Breast epithelium (tissue), 4 donors: Measurements from ENCODE around the gene CDC25A. TPM values are rescaled to one million over a fixed set of nuclear protein-coding genes. Genes with fewer than 3 reads are reported as not detected.
A peak's percentile ranks its signal among the peaks of the same experiment; 100 is the strongest.

Source experiments
- DNase-seq, 2 donors: peaks; one replicate each; pipeline ENCODE4 v3.0.0-alpha.2; 2019; ENCODE audit warnings: low spot score in 2 of 2
- H3K27ac ChIP-seq, 2 donors: fragments of 200-600 bp; sonication (generic) in 1 of 2; one replicate each; pipeline ENCODE4 v1.5.1; 2016 to 2019; ENCODE audit warnings: mild to moderate bottlenecking in 1 of 2
- H3K27me3 ChIP-seq, 2 donors: fragments of 200-600 bp; sonication (generic) in 1 of 2; one replicate each; pipeline versions ENCODE4 v1.5.1 to v1.6.0; 2017 to 2019; ENCODE audit warnings: control low read depth in 1 of 2, mild to moderate bottlenecking in 1 of 2
- H3K36me3 ChIP-seq: fragments of 200-600 bp; one replicate; pipeline ENCODE4 v1.5.1; 2019
- H3K4me1 ChIP-seq, 2 donors: fragments of 200-600 bp; sonication (generic); one replicate each; pipeline ENCODE4 v1.5.1; 2016 to 2019; ENCODE audit warnings: control low read depth in 1 of 2
- H3K4me3 ChIP-seq, 3 donors: fragments of 200-600 bp; sonication (generic); 1 replicate in 2 of 3; 2 replicates in 1 of 3; pipeline ENCODE4 v1.5.1; 2016 to 2019; ENCODE audit warnings: mild to moderate bottlenecking in 3 of 3, moderate library complexity in 2 of 3
- H3K9me3 ChIP-seq, 2 donors: fragments of 200-600 bp; sonication (generic) in 1 of 2; one replicate each; pipeline ENCODE4 v1.5.1; 2016 to 2019; ENCODE audit warnings: control low read depth in 1 of 2
- POLR2A ChIP-seq: fragments of 450-650 bp; IDR thresholded peaks from one replicate; pipeline ENCODE4 v1.6.1; 2016; ENCODE audit warnings: antibody characterized with exemption, mild to moderate bottlenecking, moderate library complexity
- POLR2AphosphoS5 ChIP-seq, 3 donors: sonication (generic); formaldehyde crosslinking; IDR thresholded peaks; one replicate each; pipeline ENCODE4 v1.6.1; 2017; ENCODE audit warnings: antibody characterized with exemption in 3 of 3
- intact Hi-C: fragments of 100-400 bp; cut with DNase I; formaldehyde crosslinking; loops from one replicate; pipeline ENCODE4 v1.15.1; 2023; ENCODE audit warnings: low total_unique reads
- total RNA-seq, 3 donors: library from RNA; depleted of rRNA; stranded (reverse); fragments of >200 nt; gene quantifications; one replicate each; pipeline ENCODE4 v1.1.0, GENCODE V29; 2016
- TF ChIP-seq, protein P1 (sequence below), 3 donors: fragments of 450-650 bp; IDR thresholded peaks; one replicate each; pipeline ENCODE4 v1.5.1; 2016 to 2017; ENCODE audit warnings: antibody characterized with exemption in 3 of 3, mild to moderate bottlenecking in 3 of 3, moderate library complexity in 3 of 3

CDC25A gene
- total RNA-seq, 3 donors from 2014 or later, result 0.80 to 2.6 (median 1.3) TPM

DNA sequence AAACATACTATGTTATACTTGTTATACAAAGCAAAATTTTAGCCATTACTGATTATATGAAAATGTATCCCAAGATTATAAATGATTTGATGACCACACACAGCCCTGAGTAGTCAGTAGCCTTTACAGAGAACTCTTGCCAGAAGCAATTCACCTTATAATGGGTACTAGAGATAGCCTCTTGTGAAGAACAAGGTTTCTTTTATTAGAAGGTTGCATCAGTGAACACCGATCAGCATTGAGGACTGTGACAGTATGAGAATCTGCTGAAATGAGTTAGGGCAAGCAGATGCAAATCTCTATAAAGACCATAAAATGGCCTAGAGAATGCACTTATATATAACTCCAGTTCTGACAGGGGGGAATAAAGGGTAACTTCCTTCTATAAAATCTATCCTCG lies 10.1 kb downstream of the CDC25A start:
- H3K4me1 ChIP-seq, result no peaks in the 10 kb centered on the region
- TF ChIP-seq, protein P1, sequence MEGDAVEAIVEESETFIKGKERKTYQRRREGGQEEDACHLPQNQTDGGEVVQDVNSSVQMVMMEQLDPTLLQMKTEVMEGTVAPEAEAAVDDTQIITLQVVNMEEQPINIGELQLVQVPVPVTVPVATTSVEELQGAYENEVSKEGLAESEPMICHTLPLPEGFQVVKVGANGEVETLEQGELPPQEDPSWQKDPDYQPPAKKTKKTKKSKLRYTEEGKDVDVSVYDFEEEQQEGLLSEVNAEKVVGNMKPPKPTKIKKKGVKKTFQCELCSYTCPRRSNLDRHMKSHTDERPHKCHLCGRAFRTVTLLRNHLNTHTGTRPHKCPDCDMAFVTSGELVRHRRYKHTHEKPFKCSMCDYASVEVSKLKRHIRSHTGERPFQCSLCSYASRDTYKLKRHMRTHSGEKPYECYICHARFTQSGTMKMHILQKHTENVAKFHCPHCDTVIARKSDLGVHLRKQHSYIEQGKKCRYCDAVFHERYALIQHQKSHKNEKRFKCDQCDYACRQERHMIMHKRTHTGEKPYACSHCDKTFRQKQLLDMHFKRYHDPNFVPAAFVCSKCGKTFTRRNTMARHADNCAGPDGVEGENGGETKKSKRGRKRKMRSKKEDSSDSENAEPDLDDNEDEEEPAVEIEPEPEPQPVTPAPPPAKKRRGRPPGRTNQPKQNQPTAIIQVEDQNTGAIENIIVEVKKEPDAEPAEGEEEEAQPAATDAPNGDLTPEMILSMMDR (IDR thresholded peaks at IDR 0.05), result no peak
- no peak for TF ChIP-seq POLR2AphosphoS5 (IDR thresholded peaks at IDR 0.05)
- no peaks in the 10 kb centered on the region for H3K27me3 ChIP-seq
- no peak overlapping the region for H3K4me3 ChIP-seq
- no peaks in the 10 kb centered on the region for H3K36me3 ChIP-seq
- DNase-seq, result no peak
- no peak overlapping the region for H3K27ac ChIP-seq
- intact Hi-C loops, result no loop called here
- H3K9me3 ChIP-seq, result no peaks in the 10 kb centered on the region

DNA sequence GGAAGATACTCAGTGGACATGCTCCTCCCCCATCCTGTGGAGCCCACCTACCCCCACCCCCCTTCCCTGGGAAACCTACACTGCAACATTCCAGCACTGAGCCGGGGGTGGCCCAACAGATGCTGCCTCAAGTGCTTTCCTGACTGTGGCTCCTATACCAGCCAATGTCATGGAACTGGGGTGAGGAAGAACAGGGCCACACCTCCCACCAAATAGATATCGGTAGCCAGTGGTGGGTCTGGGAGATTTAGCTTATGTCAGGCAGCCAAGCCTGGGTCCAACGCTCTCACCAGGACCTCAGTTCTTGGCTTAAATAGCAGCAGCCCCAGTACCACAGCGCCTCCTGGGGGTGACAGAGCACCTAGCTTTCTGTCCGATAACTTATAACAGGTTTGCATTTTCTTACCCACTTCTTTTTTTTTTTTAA lies 30.3 kb downstream of the CDC25A start:
- H3K4me3 ChIP-seq, result no peak overlapping the region
- no peaks in the 10 kb centered on the region for H3K4me1 ChIP-seq
- no peaks in the 10 kb centered on the region for H3K9me3 ChIP-seq
- H3K27me3 ChIP-seq, result no peaks in the 10 kb centered on the region
- intact Hi-C loops, result no loop called here
- H3K27ac ChIP-seq, result no peak overlapping the region
- no peaks in the 10 kb centered on the region for H3K36me3 ChIP-seq
- no peak for DNase-seq
- TF ChIP-seq, protein P1 (IDR thresholded peaks at IDR 0.05), result peak in 2 of 3 donors; percentile 11 to 36
- TF ChIP-seq POLR2AphosphoS5 (IDR thresholded peaks at IDR 0.05), result no peak

DNA sequence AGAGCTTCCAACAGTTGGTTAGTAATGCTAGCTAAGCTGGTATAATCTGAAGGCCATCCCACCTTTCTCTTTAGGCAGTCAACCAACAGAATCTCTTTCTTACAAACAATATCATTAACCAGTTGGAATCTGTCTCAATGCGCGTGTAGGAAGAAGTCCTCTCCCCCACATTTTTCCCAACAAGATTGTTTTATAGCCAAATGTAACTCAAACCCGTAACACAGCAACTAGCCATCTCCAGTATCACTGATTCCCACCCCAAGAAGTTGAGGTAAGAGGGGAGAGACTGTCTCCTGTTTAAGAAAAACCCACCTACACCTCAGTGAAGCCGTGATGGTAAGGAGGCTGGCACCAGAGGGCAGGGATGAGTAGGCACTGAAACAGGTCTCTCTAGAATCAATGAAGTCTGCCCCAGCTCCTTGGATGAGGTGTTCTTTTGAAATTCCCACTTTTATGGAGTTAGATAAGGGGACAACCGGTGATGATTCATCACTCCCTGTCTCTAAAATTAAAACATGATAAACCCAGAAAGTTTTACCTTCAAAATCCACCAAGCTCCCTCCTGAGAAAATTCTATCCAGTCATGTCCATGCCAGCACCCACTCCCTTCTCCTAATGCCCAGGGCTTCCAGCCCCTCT lies 30.9 kb downstream of the CDC25A start:
- H3K9me3 ChIP-seq, result no peaks in the 10 kb centered on the region
- H3K27ac ChIP-seq, result no peak overlapping the region
- no peaks in the 10 kb centered on the region for H3K36me3 ChIP-seq
- no peaks in the 10 kb centered on the region for H3K4me1 ChIP-seq
- H3K4me3 ChIP-seq, result no peak overlapping the region
- no peak for TF ChIP-seq POLR2A
- TF ChIP-seq, protein P1 (IDR thresholded peaks at IDR 0.05), result no peak
- TF ChIP-seq POLR2AphosphoS5 (IDR thresholded peaks at IDR 0.05), result no peak
- H3K27me3 ChIP-seq, result no peaks in the 10 kb centered on the region
- intact Hi-C loops, result no loop called here
- no peak for DNase-seq

DNA sequence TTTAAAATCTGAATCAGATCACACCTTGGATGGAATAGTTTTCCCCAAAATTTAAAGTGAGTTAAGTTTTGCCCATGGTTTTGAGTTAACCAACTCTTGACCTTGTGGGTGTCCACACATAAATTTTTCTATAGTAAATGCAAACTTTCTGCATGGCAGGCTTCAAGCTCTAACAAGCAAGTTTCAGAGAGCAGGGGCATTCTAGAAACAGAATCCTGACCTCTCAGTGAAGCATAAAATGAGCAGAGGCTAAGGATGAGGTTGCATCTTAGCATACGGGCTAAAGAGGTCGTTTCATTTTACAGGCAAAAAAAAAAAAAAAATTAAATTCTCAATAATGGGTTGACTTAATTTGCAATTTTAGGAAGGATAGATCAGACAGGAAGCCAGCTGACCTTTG lies 32.1 kb downstream of the CDC25A start:
- H3K9me3 ChIP-seq, result no peaks in the 10 kb centered on the region
- no peaks in the 10 kb centered on the region for H3K27me3 ChIP-seq
- H3K4me1 ChIP-seq, result no peaks in the 10 kb centered on the region
- TF ChIP-seq POLR2A (no peak), POLR2AphosphoS5 (IDR thresholded peaks at IDR 0.05) (no peak)
- TF ChIP-seq, protein P1 (IDR thresholded peaks at IDR 0.05), result no peak
- H3K4me3 ChIP-seq, result no peak overlapping the region
- H3K27ac ChIP-seq, result no peak overlapping the region
- intact Hi-C loops, result no loop called here
- H3K36me3 ChIP-seq, result no peaks in the 10 kb centered on the region
- DNase-seq, result no peak

DNA sequence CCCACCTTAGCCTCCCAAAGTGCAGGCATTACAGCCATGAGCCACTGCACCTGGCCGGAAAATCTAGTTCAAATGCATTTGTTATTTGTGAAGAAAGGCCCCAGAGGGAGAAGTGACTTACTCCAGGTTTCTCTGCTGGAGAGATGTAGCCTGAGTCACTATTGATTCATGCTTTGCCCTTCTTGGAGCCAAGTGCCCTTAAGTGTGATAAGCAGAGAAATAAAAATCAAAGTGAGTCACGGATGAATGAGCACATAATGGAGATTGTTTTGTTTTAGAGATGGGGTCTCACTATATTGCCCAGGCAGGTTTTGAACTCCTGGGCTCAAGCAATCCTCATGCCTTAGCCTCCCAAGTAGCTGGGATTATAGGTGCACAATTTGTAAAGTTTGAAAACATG lies 33.1 kb downstream of the CDC25A start:
- DNase-seq, result no peak
- Histone ChIP-seq H3K27me3 (no peaks in the 10 kb centered on the region), H3K4me1 (no peaks in the 10 kb centered on the region), H3K4me3 (no peak overlapping the region), H3K27ac (no peak overlapping the region), H3K36me3 (no peaks in the 10 kb centered on the region), H3K9me3 (no peaks in the 10 kb centered on the region)
- TF ChIP-seq POLR2AphosphoS5 (IDR thresholded peaks at IDR 0.05) (no peak), POLR2A (no peak)
- TF ChIP-seq, protein P1 (IDR thresholded peaks at IDR 0.05), result no peak
- intact Hi-C loops, result no loop called here
